HG02943 (cell line): ENCODE results near the gene SNAP47.
A peak's percentile ranks its signal among the peaks of the same experiment; 100 is the strongest.
"Not testable (repeated sequence)": the region's sequence is repeated elsewhere in the genome, so short reads cannot be mapped to it uniquely, and the experiment has no call there.

Source experiments
- ATAC-seq: cut with Tn5 transposase; IDR thresholded peaks from one replicate; pipeline ENCODE4 v1.9.1; 2021; ENCODE audit warnings: mild to moderate bottlenecking, low read depth, moderate library complexity; ENCODE audit not compliant: unreplicated experiment

The SNAP47 gene, protein sequence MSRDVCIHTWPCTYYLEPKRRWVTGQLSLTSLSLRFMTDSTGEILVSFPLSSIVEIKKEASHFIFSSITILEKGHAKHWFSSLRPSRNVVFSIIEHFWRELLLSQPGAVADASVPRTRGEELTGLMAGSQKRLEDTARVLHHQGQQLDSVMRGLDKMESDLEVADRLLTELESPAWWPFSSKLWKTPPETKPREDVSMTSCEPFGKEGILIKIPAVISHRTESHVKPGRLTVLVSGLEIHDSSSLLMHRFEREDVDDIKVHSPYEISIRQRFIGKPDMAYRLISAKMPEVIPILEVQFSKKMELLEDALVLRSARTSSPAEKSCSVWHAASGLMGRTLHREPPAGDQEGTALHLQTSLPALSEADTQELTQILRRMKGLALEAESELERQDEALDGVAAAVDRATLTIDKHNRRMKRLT

DNA sequence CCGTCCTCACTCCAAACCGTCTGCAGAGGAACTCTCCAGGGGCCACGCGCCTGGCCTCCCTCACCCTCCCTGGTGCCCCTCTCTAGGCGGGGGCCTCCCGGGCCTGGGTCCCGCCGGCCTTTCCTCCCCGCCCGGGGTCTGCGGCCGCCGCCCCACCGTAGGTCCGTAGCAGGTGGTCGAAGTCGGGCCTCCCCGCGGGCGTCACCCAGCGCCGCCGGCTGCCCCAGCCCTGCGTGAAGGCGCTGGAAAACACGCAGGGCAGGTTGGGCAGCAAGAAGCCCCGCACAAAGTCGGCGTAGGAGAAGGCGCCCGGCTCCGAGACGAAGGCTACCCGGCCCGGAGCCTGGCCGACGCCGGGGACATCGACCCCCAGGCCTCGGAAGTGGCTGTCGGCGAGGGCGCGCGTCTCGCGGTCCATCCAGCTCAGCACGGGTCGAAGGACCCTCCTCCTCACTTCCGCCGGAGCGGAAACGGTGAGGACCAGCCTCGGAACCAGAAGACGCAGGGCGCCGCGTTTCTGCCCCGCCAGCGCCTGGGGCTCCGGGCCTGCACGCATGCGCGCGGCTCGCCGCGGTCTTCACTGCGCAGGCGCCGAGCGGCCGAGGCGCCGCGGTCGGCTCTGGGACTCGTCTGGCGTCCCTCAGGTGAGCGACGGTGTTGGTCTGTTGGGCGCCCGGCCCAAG is at the start of gene SNAP47, which contains the start of gene JMJD4:
TSS of gene SNAP47 (plus strand) at position 580 of the 683 bp plus-strand sequence. CDS start 12,302 bp downstream, outside the sequence.
TSS of gene JMJD4 (minus strand) at position 447 of the 683 bp plus-strand sequence. CDS start at position 418, 29 bp downstream.
- ATAC-seq, result peak; percentile 93

- no peak for ATAC-seq
Measured at GRCh38 chr1:227685807-227686206, 49.4 kb upstream of the SNAP47 start.

- no peak for ATAC-seq
Measured at GRCh38 chr1:227697321-227697864, 37.8 kb upstream of the SNAP47 start.

DNA sequence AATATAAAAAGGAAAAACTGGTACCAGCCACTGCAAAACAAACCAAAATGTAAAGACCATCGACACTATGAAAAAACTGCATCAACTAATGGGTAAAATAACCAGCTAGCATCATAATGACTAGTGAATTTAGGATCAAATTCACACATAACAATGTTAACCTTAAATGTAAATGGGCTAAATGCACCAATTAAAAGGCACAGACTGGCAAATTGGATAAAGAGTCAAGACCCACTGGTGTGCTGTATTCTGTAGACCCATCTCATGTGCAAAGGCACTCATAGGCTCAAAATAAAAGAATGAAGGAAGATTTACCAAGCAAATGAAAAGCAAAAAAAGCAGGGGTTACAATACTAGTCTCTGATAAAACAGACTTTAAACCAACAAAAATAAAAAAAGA is 33.6 kb upstream of the SNAP47 start:
- not testable (repeated sequence) for ATAC-seq

GRCh38 chr1:227707846-227708245 is 27.4 kb upstream of the SNAP47 start:
- no peak for ATAC-seq

DNA sequence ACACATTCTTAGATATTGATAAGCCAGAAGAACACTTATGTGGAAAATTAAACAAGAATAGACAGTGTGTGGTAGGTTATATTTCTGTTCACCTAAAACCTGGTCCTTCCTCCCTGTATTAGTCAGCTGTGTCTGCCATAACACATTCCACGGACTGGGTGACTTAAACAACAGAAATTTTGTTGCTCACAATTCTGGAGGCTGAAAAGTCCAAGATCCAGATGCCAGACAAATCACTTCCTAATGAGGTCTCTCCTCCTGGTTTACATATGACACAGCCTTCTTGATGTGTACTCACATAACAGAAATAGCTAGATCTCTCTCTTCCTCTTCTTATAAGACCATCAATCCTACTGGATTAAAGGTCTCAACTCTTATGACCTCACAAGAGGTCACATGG is 25.8 kb upstream of the SNAP47 start:
- ATAC-seq, result no peak

- ATAC-seq, result not testable (repeated sequence)
Measured at GRCh38 chr1:227710474-227710873, 24.8 kb upstream of the SNAP47 start.

- no peak for ATAC-seq
Measured at GRCh38 chr1:227712648-227713047, 22.6 kb upstream of the SNAP47 start.

- no peak for ATAC-seq
Measured at GRCh38 chr1:227718932-227719331, 16.3 kb upstream of the SNAP47 start.

- no peak for ATAC-seq
Measured at GRCh38 chr1:227723474-227723873, 11.8 kb upstream of the SNAP47 start.

DNA sequence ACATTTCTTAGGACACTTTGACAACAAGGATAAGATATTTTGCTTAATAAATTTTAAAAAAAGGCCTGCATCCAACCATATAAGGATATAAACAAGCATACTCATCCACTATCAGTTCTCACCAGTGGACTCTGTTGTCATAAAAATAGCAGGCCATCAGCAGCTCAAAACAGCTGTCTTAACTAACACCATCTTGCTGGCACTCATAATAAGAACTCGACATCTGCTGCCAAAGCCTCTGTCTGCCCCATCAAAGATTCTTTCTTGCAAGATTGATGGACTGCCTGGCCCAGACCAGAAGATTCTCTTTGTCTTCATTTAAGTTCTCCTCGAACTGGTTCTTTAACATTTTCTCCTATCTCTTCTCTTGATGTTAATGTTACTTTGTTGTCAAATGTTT is 10.2 kb upstream of the SNAP47 start:
- no peak for ATAC-seq

GRCh38 chr1:227726318-227726717 is 8.9 kb upstream of the SNAP47 start:
- no peak for ATAC-seq

DNA sequence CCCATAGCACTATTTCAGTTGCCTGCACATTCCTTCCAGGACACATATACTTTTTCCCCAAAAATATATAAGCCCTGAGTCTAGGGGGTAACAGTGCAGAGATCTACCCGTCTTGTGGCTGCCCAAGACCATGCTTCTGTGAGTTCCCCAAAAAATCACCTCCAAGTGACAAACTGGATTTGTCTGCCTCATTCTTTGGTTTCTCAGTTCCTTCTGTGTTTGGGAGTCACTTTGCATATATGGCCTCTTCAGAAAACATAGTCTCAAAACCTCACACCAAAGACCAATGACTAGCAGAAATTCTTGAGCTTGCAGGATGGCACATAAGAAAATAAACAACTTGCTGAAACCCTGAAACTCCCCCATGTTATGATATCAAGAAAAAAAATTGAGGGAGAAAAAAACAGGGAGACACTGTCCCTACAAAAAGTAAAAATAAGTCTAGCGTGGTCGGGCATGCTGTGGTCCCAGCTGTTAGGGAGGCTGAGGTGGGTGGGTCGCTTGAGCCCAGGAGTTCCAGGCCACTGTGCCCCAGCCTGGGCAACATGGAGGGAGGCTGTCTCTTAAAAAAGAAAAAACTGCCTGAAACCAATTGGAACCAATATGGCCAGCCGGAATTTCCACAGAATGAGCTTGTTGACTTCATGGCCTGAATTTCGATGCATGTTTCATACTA is 8.2 kb upstream of the SNAP47 start:
- no peak for ATAC-seq

- ATAC-seq, result no peak
Measured at GRCh38 chr1:227728059-227728891, 7.0 kb upstream of the SNAP47 start.

GRCh38 chr1:227728892-227729143 is 6.4 kb upstream of the SNAP47 start:
- ATAC-seq, result no peak

DNA sequence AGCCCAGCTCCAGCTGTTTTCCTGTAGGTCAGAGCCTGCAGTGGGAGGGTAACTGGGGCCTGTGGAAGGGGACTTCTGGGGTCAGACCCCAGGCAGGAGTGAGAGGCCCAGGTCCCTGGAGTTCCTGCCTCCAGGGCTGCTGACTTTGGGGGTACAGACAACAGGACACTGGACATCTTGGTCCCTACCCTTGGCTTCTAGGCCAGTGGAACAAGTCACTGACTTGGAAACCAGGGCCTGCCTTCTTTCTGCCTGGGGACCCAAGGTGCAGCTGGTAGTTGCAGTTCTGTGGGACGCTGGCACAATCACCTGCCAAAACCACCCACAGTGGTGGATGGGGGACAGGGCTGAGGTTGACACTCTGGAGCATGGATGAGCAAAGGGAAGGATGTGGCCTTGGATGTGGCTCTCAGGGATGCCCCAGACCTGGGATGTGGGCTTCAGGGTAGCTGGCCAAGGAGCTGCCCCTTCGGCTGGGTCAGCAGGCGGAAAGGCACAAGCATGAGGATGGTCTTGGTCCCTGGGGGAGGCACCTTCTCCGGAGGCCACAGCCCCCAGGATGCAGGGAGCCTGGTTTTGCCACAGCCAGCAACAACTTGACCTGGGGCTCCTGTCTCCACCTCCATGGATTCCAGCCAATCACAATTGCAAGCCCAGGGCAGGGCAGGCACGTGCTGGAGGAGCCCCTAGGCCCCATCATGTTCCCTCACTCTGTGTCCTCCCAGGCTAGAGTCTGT is 5.9 kb upstream of the SNAP47 start:
- no peak for ATAC-seq

DNA sequence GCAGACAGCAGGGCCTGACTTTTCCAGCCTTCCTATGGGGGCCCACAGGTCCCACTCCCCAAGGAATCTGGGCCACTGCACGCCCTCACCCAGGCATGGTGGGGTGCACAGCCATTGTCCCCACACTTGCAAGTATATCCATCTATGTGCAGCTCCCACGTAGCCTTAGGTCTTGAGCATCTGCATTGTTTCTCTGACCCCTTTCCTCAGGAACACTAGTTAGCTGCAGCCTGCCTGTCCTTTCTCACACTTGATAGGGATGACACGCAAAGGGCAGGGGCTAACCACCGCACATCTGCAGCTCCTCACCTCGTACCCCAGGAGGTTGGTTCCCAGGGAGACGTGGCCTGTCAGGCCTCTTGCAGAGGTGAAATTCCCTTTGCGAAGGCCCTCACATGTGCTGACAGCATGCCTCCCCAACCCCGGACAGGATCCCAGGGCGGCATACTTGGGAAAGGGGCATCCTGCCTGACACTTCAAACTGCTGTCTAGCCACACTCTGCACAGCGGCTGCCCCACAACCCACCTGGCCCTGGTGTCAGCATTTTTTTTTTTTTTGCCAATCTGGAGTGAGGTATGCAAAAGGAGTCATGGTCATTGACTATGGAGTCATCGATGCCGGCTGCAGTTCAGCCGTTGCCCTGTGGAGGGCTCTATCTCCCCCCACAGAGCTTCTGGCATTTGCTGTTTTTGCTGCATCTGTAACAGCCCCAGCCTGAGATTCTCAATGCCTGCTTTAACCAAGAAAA is 5.2 kb upstream of the SNAP47 start:
- no peak for ATAC-seq

GRCh38 chr1:227730630-227731151 is 4.5 kb upstream of the SNAP47 start:
- no peak for ATAC-seq

GRCh38 chr1:227731241-227731677 is 4.0 kb upstream of the SNAP47 start:
- ATAC-seq, result no peak
